H9 (cell line): Measurements from ENCODE around the gene PIM3. TPM values are rescaled to one million over a fixed set of nuclear protein-coding genes. Genes with fewer than 3 reads are reported as not detected.

Experiments used
- DNase-seq: peaks from one replicate; pipeline ENCODE4 v3.0.0-alpha.2; 2017
- H2AFZ ChIP-seq: one replicate; pipeline ENCODE4 v1.6.1; 2013; ENCODE audit warnings: mild to moderate bottlenecking, low read length, control low read depth, moderate library complexity
- H2AK5ac ChIP-seq: 2 replicates; pipeline ENCODE4 v1.6.1; 2013; ENCODE audit warnings: low read length, control low read depth, mixed read lengths; ENCODE audit not compliant: insufficient read length
- H2BK120ac ChIP-seq: one replicate; pipeline ENCODE4 v1.6.1; 2013; ENCODE audit warnings: low read depth, mild to moderate bottlenecking, low read length, control low read depth, inconsistent platforms; ENCODE audit not compliant: poor library complexity, severe bottlenecking
- H2BK12ac ChIP-seq: 2 replicates; pipeline ENCODE4 v1.6.1; 2013; ENCODE audit warnings: low read length, control low read depth, mixed read lengths, low read depth; ENCODE audit not compliant: insufficient read length
- H2BK15ac ChIP-seq: 2 replicates; pipeline ENCODE4 v1.6.1; 2013; ENCODE audit warnings: low read depth, low read length, control low read depth
- H2BK20ac ChIP-seq: one replicate; pipeline ENCODE4 v1.6.1; 2013; ENCODE audit warnings: low read depth, mild to moderate bottlenecking, low read length, control low read depth, inconsistent platforms; ENCODE audit not compliant: poor library complexity, severe bottlenecking
- H2BK5ac ChIP-seq: 2 replicates; pipeline ENCODE4 v1.6.1; 2013; ENCODE audit warnings: low read length, control low read depth, mixed read lengths; ENCODE audit not compliant: insufficient read length
- H3K14ac ChIP-seq: 2 replicates; pipeline ENCODE4 v1.6.1; 2013; ENCODE audit warnings: low read length, control low read depth; ENCODE audit not compliant: insufficient read depth
- H3K18ac ChIP-seq: 2 replicates; pipeline ENCODE4 v1.6.1; 2013; ENCODE audit warnings: low read depth, mild to moderate bottlenecking, mixed read lengths, low read length, control low read depth; ENCODE audit not compliant: insufficient read length
- H3K23ac ChIP-seq: 2 replicates; pipeline ENCODE4 v1.6.1; 2013; ENCODE audit warnings: low read length, control low read depth, mixed read lengths, low read depth; ENCODE audit not compliant: insufficient read length
- H3K23me2 ChIP-seq: 2 replicates; pipeline ENCODE4 v1.6.1; 2013; ENCODE audit warnings: low read depth, mild to moderate bottlenecking, mixed read lengths, low read length, control low read depth; ENCODE audit not compliant: insufficient read length, poor library complexity, severe bottlenecking
- H3K27ac ChIP-seq: 2 replicates; pipeline ENCODE4 v1.5.1; 2013; ENCODE audit warnings: low read length, control low read depth, mixed read lengths, low read depth; ENCODE audit not compliant: insufficient read length
- H3K27me3 ChIP-seq: 2 replicates; pipeline ENCODE4 v1.6.1; 2013; ENCODE audit warnings: low read length, control low read depth, inconsistent platforms; ENCODE audit not compliant: insufficient read depth
- H3K4ac ChIP-seq: 2 replicates; pipeline ENCODE4 v1.6.1; 2013; ENCODE audit warnings: low read depth, mild to moderate bottlenecking, control low read depth, inconsistent platforms, low read length, moderate library complexity
- H3K4me1 ChIP-seq: 2 replicates; pipeline ENCODE4 v1.6.1; 2013; ENCODE audit warnings: low read length, control low read depth, inconsistent platforms; ENCODE audit not compliant: insufficient read depth
- H3K4me2 ChIP-seq: 2 replicates; pipeline ENCODE4 v1.6.1; 2013; ENCODE audit warnings: low read length, control low read depth, mixed read lengths; ENCODE audit not compliant: insufficient read length, insufficient read depth
- H3K56ac ChIP-seq: 2 replicates; pipeline ENCODE4 v1.6.1; 2013; ENCODE audit warnings: low read depth, mild to moderate bottlenecking, mixed read lengths, low read length, control low read depth; ENCODE audit not compliant: insufficient read length
- H3K79me1 ChIP-seq: 2 replicates; pipeline ENCODE4 v1.6.1; 2013; ENCODE audit warnings: low read depth, mild to moderate bottlenecking, moderate library complexity, low read length, control low read depth, inconsistent platforms; ENCODE audit not compliant: insufficient read depth, poor library complexity, severe bottlenecking
- H3K79me2 ChIP-seq: 2 replicates; pipeline ENCODE4 v1.6.1; 2013; ENCODE audit warnings: low read length, control low read depth, inconsistent platforms; ENCODE audit not compliant: insufficient read depth
- H3K9ac ChIP-seq: 2 replicates; pipeline ENCODE4 v1.6.1; 2013; ENCODE audit warnings: low read length, control low read depth, mixed read lengths; ENCODE audit not compliant: insufficient read length; ENCODE audit errors: extremely low read depth
- H3K9me3 ChIP-seq: one replicate; pipeline ENCODE4 v1.6.1; 2013; ENCODE audit warnings: low read depth, low read length, inconsistent platforms; ENCODE audit not compliant: control insufficient read depth
- H3T11ph ChIP-seq: one replicate; pipeline ENCODE4 v1.6.1; 2013; ENCODE audit warnings: mild to moderate bottlenecking, low read length, control low read depth, inconsistent platforms
- H4K20me1 ChIP-seq: one replicate; pipeline ENCODE4 v1.6.1; 2013; ENCODE audit not compliant: control insufficient read depth, insufficient read length, insufficient read depth
- H4K5ac ChIP-seq: 2 replicates; pipeline ENCODE4 v1.6.1; 2013; ENCODE audit warnings: low read depth, mild to moderate bottlenecking, mixed read lengths, low read length, control low read depth; ENCODE audit not compliant: insufficient read length
- H4K8ac ChIP-seq: replicated peaks from 2 replicates; pipeline ENCODE4 v1.6.1; 2013; ENCODE audit warnings: low read length, control low read depth, mixed read lengths, low read depth; ENCODE audit not compliant: insufficient read length
- H4K91ac ChIP-seq: 2 replicates; pipeline ENCODE4 v1.6.1; 2013; ENCODE audit warnings: low read depth, mild to moderate bottlenecking, moderate library complexity, mixed read lengths, low read length, control low read depth; ENCODE audit not compliant: insufficient read length
- H3K27ac Mint-ChIP-seq, 3 experiments: 2 replicates in 2 of 3; 3 replicates in 1 of 3; pipeline ENCODE4 v1.8.0; 2020 to 2021; ENCODE audit warnings: mixed read lengths in 3 of 3, mild to moderate bottlenecking in 1 of 3, moderate library complexity in 1 of 3
- H3K27me3 Mint-ChIP-seq: 2 replicates; pipeline ENCODE4 v1.8.0; 2021; ENCODE audit warnings: low read depth, mild to moderate bottlenecking, moderate library complexity, mixed read lengths
- H3K36me3 Mint-ChIP-seq, 3 experiments: 2 replicates in 2 of 3; 3 replicates in 1 of 3; pipeline ENCODE4 v1.8.0; 2020 to 2021; ENCODE audit warnings: low read depth in 3 of 3, mixed read lengths in 3 of 3; ENCODE audit not compliant: insufficient read depth in 1 of 3
- H3K4me1 Mint-ChIP-seq, 2 experiments: 2 replicates each; pipeline ENCODE4 v1.8.0; 2020; ENCODE audit warnings: mixed read lengths in 2 of 2
- H3K4me3 Mint-ChIP-seq, 2 experiments: 2 replicates in 1 of 2; 3 replicates in 1 of 2; pipeline ENCODE4 v1.8.0; 2020 to 2021; ENCODE audit warnings: mild to moderate bottlenecking in 2 of 2, mixed read lengths in 2 of 2, moderate library complexity in 1 of 2
- H3K9me3 Mint-ChIP-seq, 2 experiments: 2 replicates in 1 of 2; 3 replicates in 1 of 2; pipeline ENCODE4 v1.8.0; 2020; ENCODE audit warnings: mild to moderate bottlenecking in 2 of 2, mixed read lengths in 2 of 2, moderate library complexity in 1 of 2
- CTCF ChIP-seq: fragments of 200-600 bp; sonication (generic); conservative IDR thresholded peaks from 3 replicates; pipeline ENCODE4 v1.8.0; 2021; ENCODE audit warnings: antibody characterized with exemption, mild to moderate bottlenecking
- WGBS: extraction: QIAGEN DNeasy Blood & Tissue Kit; methylation state at CpG from one replicate; pipeline ENCODE4 v1.1.7; 2013; ENCODE audit warnings: missing lambda C conversion rate, low lambda C conversion rate, mixed read lengths; ENCODE audit not compliant: insufficient read length; ENCODE audit errors: extremely low coverage; 5-methylcytosine and 5-hydroxymethylcytosine counted together
- total RNA-seq: library from RNA; stranded (reverse); gene quantifications from 2 replicates; pipeline ENCODE4 v1.2.1, GENCODE V29; 2021

PIM3 gene
- total RNA-seq, 1 experiment from 2014 or later, result 43.4 TPM

GRCh38 chr22:49916831-49917230 lies 43.7 kb upstream of the PIM3 start:
- no peak overlapping the region for H3K27ac ChIP-seq
- no peak for TF ChIP-seq CTCF
- H3K14ac ChIP-seq, result no peak overlapping the region; the same call in 1 of the 2 replicates
- no peak overlapping the region for H4K8ac ChIP-seq
- H3K23me2 ChIP-seq, result peaks cover 9% of the 10 kb centered on the region
- H3K27ac Mint-ChIP-seq, result no peak overlapping the region
- no peak overlapping the region for H2AFZ ChIP-seq
- WGBS, result no CpG with 5 or more reads among the region's 11 CpGs
- peak overlapping the region; percentile 74 to 90 for H3K4me3 Mint-ChIP-seq
- no peak overlapping the region for H2BK20ac ChIP-seq
- H2AK5ac ChIP-seq, result no peak overlapping the region
- no peak overlapping the region for H2BK5ac ChIP-seq
- no peak overlapping the region for H2BK12ac ChIP-seq
- H3K56ac ChIP-seq, result no peak overlapping the region
- no peak overlapping the region for H3K4ac ChIP-seq
- H4K91ac ChIP-seq, result no peak overlapping the region
- H3K4me1 Mint-ChIP-seq, result peaks cover 5 to 8% of the 10 kb centered on the region in 2 experiments; a peak in 2 of 4 replicates
- no peaks in the 10 kb centered on the region for H3K9me3 Mint-ChIP-seq
- no peaks in the 10 kb centered on the region; the same call in 1 of the 2 replicates for H3K79me2 ChIP-seq
- H3K4me2 ChIP-seq, result no peak overlapping the region
- H3K9ac ChIP-seq, result no peak overlapping the region
- no peaks in the 10 kb centered on the region for H4K20me1 ChIP-seq
- H3T11ph ChIP-seq, result no peak overlapping the region
- no peaks in the 10 kb centered on the region for H3K4me1 ChIP-seq
- H3K36me3 Mint-ChIP-seq, result peaks cover 3 to 27% (median 25%) of the 10 kb centered on the region in 3 experiments; a peak in 6 of 7 replicates
- no peak overlapping the region for H4K5ac ChIP-seq
- peaks cover 2% of the 10 kb centered on the region; the same call in 1 of the 2 replicates for H3K27me3 Mint-ChIP-seq
- no peak for DNase-seq
- H3K18ac ChIP-seq, result no peak overlapping the region
- no peaks in the 10 kb centered on the region for H3K79me1 ChIP-seq
- no peak overlapping the region for H2BK120ac ChIP-seq
- H2BK15ac ChIP-seq, result no peak overlapping the region
- no peaks in the 10 kb centered on the region for H3K9me3 ChIP-seq
- H3K23ac ChIP-seq, result no peak overlapping the region
- no peaks in the 10 kb centered on the region for H3K27me3 ChIP-seq
